GM12878 (cell line): ENCODE measurements around the gene AGBL4. TPM values are rescaled to one million over a fixed set of nuclear protein-coding genes. Genes with fewer than 3 reads are reported as not detected.

ENCODE experiments used
- ATAC-seq: fragments of 200-7000 bp; cut with Tn5 transposase; 3 replicates; pipeline ENCODE4 v1.9.1; 2020; ENCODE audit warnings: mild to moderate bottlenecking, moderate library complexity
- BruUV-seq: library from RNA; stranded (reverse); fragments of 400-500 nt; replicated peaks from 2 replicates; lab custom pipeline; 2021; lab: Mats Ljungman, UMichigan
- CTCF ChIA-PET: fragments of 300-600 bp; sonication (Branson Sonifier 250); formaldehyde crosslinking; extraction: SDS; loops from one replicate; lab custom pipeline; 2021; ENCODE audit warnings: inconsistent platforms; lab: Yijun Ruan, JAX
- POLR2A ChIA-PET: fragments of 350-600 bp; formaldehyde crosslinking; extraction: SDS; loops from one replicate; lab custom pipeline; 2021; ENCODE audit warnings: inconsistent platforms; lab: Charles Lee
- RAD21 ChIA-PET: fragments of 300-600 bp; sonication (Branson Sonifier 250); formaldehyde crosslinking; loops from one replicate; lab custom pipeline; 2023; ENCODE audit warnings: antibody characterized with exemption; ENCODE audit not compliant: unreplicated experiment; lab: Charles Lee
- SMC1A ChIA-PET: fragments of 300-600 bp; sonication (Branson Sonifier 250); formaldehyde crosslinking; loops from one replicate; lab custom pipeline; 2023; ENCODE audit not compliant: unreplicated experiment, uncharacterized antibody; lab: Charles Lee
- DNase-seq: peaks from one replicate; pipeline ENCODE4 v3.0.0-alpha.2; 2011; ENCODE audit warnings: low read depth, low spot score
- FAIRE-seq: peaks from 3 replicates; lab custom pipeline; 2011; peaks lifted over from hg19 to GRCh38; lab: Jason Lieb, UNC
- H2AFZ ChIP-seq: 2 replicates; pipeline ENCODE4 v1.6.0; 2011; ENCODE audit warnings: low read depth, low read length, control low read depth; ENCODE audit not compliant: control insufficient read depth
- H3K27ac ChIP-seq: 2 replicates; pipeline ENCODE4 v1.5.1; 2011; ENCODE audit warnings: control low read depth; ENCODE audit not compliant: control insufficient read depth, insufficient read depth
- H3K27me3 ChIP-seq, 2 experiments: replicated peaks in 1 of 2; 2 replicates each; pipeline versions ENCODE4 v1.6.0 to v1.6.1; 2011; ENCODE audit warnings: low read length in 1 of 2; ENCODE audit not compliant: control insufficient read depth in 2 of 2, insufficient read depth in 2 of 2
- H3K36me3 ChIP-seq, 2 experiments: 2 replicates each; pipeline ENCODE4 v1.5.1; 2011; ENCODE audit warnings: low read length in 1 of 2; ENCODE audit not compliant: control insufficient read depth in 2 of 2, insufficient read depth in 2 of 2
- H3K4me1 ChIP-seq: 2 replicates; pipeline ENCODE4 v1.6.1; 2011; ENCODE audit warnings: mild to moderate bottlenecking, low read length, moderate library complexity, mixed read lengths; ENCODE audit not compliant: control insufficient read depth, insufficient read depth
- H3K4me2 ChIP-seq: 2 replicates; pipeline ENCODE4 v1.6.0; 2011; ENCODE audit warnings: control low read depth; ENCODE audit not compliant: control insufficient read depth, insufficient read depth
- H3K4me3 ChIP-seq: fragments of 200-600 bp; sonication (generic); 2 replicates; pipeline ENCODE4 v1.5.1; 2016
- H3K79me2 ChIP-seq: 2 replicates; pipeline ENCODE4 v1.6.0; 2011; ENCODE audit warnings: low read length; ENCODE audit not compliant: control insufficient read depth, insufficient read depth
- H3K9ac ChIP-seq: 2 replicates; pipeline ENCODE4 v1.8.0; 2011; ENCODE audit warnings: low read length, control low read depth, mixed read lengths; ENCODE audit not compliant: control insufficient read depth, insufficient read depth
- H3K9me3 ChIP-seq: replicated peaks from 3 replicates; pipeline ENCODE4 v1.5.1; 2011; ENCODE audit warnings: mild to moderate bottlenecking, low read length; ENCODE audit not compliant: control insufficient read depth, insufficient read depth
- H4K20me1 ChIP-seq: 2 replicates; pipeline ENCODE4 v1.6.0; 2011; ENCODE audit not compliant: control insufficient read depth, insufficient read depth
- DPF2 ChIP-seq: fragments of 450-650 bp; IDR thresholded peaks from 2 replicates; pipeline ENCODE4 v1.6.1; 2017; ENCODE audit warnings: mild to moderate bottlenecking
- LARP7 ChIP-seq: fragments of 450-650 bp; IDR thresholded peaks from 2 replicates; pipeline ENCODE4 v1.6.1; 2017; ENCODE audit warnings: mild to moderate bottlenecking
- PML ChIP-seq: IDR thresholded peaks from 2 replicates; pipeline ENCODE4 v1.6.1; 2012; ENCODE audit warnings: low read length, inconsistent platforms
- RCOR1 ChIP-seq: conservative IDR thresholded peaks from 2 replicates; pipeline ENCODE4 v1.6.1; 2012; ENCODE audit warnings: low read depth, low read length, improper control_type of control experiment
- RELA ChIP-seq: fragments of 450-650 bp; IDR thresholded peaks from 2 replicates; pipeline ENCODE4 v1.8.0; 2014; ENCODE audit warnings: borderline replicate concordance; ENCODE audit not compliant: partially characterized antibody
- SIX5 ChIP-seq: IDR thresholded peaks from 2 replicates; pipeline ENCODE4 v1.6.1; 2011; ENCODE audit warnings: mild to moderate bottlenecking, low read depth, low read length, moderate library complexity; ENCODE audit not compliant: severe bottlenecking
- TAF1 ChIP-seq: IDR thresholded peaks from 2 replicates; pipeline ENCODE4 v1.6.1; 2011; ENCODE audit warnings: mild to moderate bottlenecking, low read depth, low read length, borderline replicate concordance
- ZBTB40 ChIP-seq: fragments of 450-650 bp; IDR thresholded peaks from 2 replicates; pipeline ENCODE4 v1.6.1; 2016; ENCODE audit warnings: mild to moderate bottlenecking, moderate library complexity, borderline replicate concordance
- WGBS: methylation state at CpG from one replicate; pipeline ENCODE4 v1.1.6; 2016; ENCODE audit warnings: low lambda C conversion rate; ENCODE audit not compliant: insufficient replicate concordance, insufficient coverage; ENCODE audit errors: missing lambda C conversion rate; 5-methylcytosine and 5-hydroxymethylcytosine counted together
- in situ Hi-C: fragments of 300-500 bp; cut with MboI; formaldehyde crosslinking; loops from 9 replicates; pipeline ENCODE4 v1.14.3; 2018; ENCODE audit warnings: mixed read lengths
- intact Hi-C: fragments of 100-400 bp; cut with micrococcal nuclease; formaldehyde crosslinking; loops from one replicate; pipeline ENCODE4 v1.14.2; 2022; ENCODE audit not compliant: unreplicated experiment
- polyA plus RNA-seq, 11 experiments: library from polyadenylated mRNA; depleted of rRNA in 4 of 11; unstranded in 6 of 11; stranded (reverse) in 5 of 11; fragments of >200 nt; fragmentation: Nextera tagmentation in 4 of 11; fragmentation: Illumina TruSeq in 1 of 11; extraction: Ambion mirVana in 4 of 11; extraction: Trizol in 1 of 11; gene quantifications; 1 replicate in 1 of 11; 2 replicates in 10 of 11; pipeline versions ENCODE4 v1.2.1 to v1.2.3, GENCODE V29; 2011 to 2016; ENCODE audit warnings: inconsistent platforms in 2 of 11, missing spikeins in 2 of 11, low read depth in 1 of 11
- total RNA-seq, 4 experiments: library from RNA; depleted of rRNA in 3 of 4; stranded (reverse); fragments of >200 nt in 3 of 4; fragmentation: Illumina TruSeq in 1 of 4; extraction: Trizol in 1 of 4; gene quantifications; 2 replicates each; pipeline versions ENCODE4 v1.2.1 to v1.2.3, GENCODE V29; 2013 to 2021
- TF ChIP-seq, protein P1 (sequence below): fragments of 450-650 bp; IDR thresholded peaks from 2 replicates; pipeline ENCODE4 v1.6.1; 2017; ENCODE audit warnings: low read depth, mild to moderate bottlenecking, moderate library complexity
- TF ChIP-seq, protein P2 (sequence below): fragments of 150-350 bp; IDR thresholded peaks from 2 replicates; pipeline ENCODE4 v1.6.1; 2016; ENCODE audit warnings: low read depth, low read length
- TF ChIP-seq, protein P3 (sequence below): fragments of 450-650 bp; formaldehyde crosslinking; IDR thresholded peaks from 2 replicates; pipeline ENCODE4 v1.4.0; 2022; ENCODE audit warnings: mild to moderate bottlenecking, moderate library complexity

AGBL4 gene
- total and polyA plus RNA-seq, 10 of the 15 experiments (the other 5 are each of a cell fraction or from before 2014, with no cell fraction given): 0.31 TPM; not detected in 9

DNA sequence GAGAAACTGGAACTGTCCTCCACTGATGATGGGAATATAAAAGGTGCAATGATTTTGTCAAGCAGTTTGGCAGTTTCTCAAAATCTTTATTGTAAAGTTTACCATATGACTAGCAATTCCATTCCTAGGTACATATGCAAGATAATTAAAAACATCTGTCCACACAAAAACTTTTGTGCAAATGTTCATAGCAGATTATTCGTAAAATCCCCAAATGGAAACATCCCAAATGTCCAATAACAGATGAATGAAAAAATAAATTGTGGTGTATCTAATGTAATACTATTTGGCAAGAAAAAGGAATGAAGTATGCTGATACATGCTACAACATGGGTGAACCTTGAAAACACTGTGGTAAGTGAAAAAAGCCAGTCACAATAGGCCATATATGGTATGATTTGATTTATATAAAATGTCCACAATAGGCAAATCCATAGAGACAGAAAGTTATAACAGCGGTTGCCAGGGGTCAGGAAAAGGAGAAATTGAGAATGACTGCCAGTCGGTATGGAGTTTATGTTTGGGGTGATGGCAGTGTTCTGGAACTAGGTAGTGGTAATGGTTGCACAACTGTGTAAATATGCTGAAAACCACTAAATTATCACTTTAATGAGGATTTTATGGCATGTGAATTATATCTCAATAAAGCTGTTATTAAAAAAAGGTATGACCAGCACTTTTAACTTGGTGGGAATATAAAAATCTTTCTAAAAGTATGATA lies 1165.4 kb downstream of the AGBL4 start:
- ChIA-PET SMC1A (no interaction called here), POLR2A (no interaction called here), CTCF (interaction anchor here (0.7 kb wide), 1 partner anchor 10 kb away, joined by 3 read pairs; no protein-coding TSS in a partner anchor), RAD21 (no interaction called here)
- no peak overlapping the region for H3K4me3 ChIP-seq
- no peak overlapping the region for H3K9ac ChIP-seq
- intact Hi-C loops: no loop called here
- no peak for ATAC-seq
- no peaks in the 10 kb centered on the region for H4K20me1 ChIP-seq
- no peak overlapping the region for H2AFZ ChIP-seq
- H3K4me1 ChIP-seq: no peaks in the 10 kb centered on the region
- H3K36me3 ChIP-seq: no peaks in the 10 kb centered on the region
- DNase-seq: no peak
- no peak overlapping the region for H3K27ac ChIP-seq
- no peaks in the 10 kb centered on the region for H3K9me3 ChIP-seq
- H3K4me2 ChIP-seq: no peak overlapping the region
- H3K79me2 ChIP-seq: no peaks in the 10 kb centered on the region
- no TSS peak for BruUV-seq
- no peaks in the 10 kb centered on the region; a peak in 1 of 4 replicates for H3K27me3 ChIP-seq
- in situ Hi-C loops: no loop called here
- FAIRE-seq: no peak
- 25% methylated on average over 3 of the region's 3 CpGs for WGBS
- TF ChIP-seq SIX5 (no peak), PML (no peak), DPF2 (no peak), ZBTB40 (no peak), RCOR1 (no peak), RELA (no peak), TAF1 (no peak), LARP7 (no peak)
- TF ChIP-seq, protein P1, sequence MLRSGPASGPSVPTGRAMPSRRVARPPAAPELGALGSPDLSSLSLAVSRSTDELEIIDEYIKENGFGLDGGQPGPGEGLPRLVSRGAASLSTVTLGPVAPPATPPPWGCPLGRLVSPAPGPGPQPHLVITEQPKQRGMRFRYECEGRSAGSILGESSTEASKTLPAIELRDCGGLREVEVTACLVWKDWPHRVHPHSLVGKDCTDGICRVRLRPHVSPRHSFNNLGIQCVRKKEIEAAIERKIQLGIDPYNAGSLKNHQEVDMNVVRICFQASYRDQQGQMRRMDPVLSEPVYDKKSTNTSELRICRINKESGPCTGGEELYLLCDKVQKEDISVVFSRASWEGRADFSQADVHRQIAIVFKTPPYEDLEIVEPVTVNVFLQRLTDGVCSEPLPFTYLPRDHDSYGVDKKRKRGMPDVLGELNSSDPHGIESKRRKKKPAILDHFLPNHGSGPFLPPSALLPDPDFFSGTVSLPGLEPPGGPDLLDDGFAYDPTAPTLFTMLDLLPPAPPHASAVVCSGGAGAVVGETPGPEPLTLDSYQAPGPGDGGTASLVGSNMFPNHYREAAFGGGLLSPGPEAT: no peak
- TF ChIP-seq, protein P2, sequence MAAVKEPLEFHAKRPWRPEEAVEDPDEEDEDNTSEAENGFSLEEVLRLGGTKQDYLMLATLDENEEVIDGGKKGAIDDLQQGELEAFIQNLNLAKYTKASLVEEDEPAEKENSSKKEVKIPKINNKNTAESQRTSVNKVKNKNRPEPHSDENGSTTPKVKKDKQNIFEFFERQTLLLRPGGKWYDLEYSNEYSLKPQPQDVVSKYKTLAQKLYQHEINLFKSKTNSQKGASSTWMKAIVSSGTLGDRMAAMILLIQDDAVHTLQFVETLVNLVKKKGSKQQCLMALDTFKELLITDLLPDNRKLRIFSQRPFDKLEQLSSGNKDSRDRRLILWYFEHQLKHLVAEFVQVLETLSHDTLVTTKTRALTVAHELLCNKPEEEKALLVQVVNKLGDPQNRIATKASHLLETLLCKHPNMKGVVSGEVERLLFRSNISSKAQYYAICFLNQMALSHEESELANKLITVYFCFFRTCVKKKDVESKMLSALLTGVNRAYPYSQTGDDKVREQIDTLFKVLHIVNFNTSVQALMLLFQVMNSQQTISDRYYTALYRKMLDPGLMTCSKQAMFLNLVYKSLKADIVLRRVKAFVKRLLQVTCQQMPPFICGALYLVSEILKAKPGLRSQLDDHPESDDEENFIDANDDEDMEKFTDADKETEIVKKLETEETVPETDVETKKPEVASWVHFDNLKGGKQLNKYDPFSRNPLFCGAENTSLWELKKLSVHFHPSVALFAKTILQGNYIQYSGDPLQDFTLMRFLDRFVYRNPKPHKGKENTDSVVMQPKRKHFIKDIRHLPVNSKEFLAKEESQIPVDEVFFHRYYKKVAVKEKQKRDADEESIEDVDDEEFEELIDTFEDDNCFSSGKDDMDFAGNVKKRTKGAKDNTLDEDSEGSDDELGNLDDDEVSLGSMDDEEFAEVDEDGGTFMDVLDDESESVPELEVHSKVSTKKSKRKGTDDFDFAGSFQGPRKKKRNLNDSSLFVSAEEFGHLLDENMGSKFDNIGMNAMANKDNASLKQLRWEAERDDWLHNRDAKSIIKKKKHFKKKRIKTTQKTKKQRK: no peak
- TF ChIP-seq, protein P3, sequence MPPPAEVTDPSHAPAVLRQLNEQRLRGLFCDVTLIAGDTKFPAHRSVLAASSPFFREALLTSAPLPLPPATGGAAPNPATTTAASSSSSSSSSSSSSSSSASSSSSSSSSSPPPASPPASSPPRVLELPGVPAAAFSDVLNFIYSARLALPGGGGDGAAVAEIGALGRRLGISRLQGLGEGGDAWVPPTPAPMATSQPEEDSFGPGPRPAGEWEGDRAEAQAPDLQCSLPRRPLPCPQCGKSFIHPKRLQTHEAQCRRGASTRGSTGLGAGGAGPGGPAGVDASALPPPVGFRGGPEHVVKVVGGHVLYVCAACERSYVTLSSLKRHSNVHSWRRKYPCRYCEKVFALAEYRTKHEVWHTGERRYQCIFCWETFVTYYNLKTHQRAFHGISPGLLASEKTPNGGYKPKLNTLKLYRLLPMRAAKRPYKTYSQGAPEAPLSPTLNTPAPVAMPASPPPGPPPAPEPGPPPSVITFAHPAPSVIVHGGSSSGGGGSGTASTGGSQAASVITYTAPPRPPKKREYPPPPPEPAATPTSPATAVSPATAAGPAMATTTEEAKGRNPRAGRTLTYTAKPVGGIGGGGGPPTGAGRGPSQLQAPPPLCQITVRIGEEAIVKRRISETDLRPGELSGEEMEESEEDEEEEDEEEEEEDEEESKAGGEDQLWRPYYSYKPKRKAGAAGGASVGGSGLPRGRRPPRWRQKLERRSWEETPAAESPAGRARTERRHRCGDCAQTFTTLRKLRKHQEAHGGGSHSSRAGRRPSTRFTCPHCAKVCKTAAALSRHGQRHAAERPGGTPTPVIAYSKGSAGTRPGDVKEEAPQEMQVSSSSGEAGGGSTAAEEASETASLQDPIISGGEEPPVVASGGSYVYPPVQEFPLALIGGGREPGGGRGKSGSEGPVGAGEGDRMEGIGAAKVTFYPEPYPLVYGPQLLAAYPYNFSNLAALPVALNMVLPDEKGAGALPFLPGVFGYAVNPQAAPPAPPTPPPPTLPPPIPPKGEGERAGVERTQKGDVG (CRISPR knock-in tag): no peak
